Epithelial cell of proximal tubule (primary cell): ENCODE measurements around the gene TBC1D2B. TPM values are rescaled to one million over a fixed set of nuclear protein-coding genes. Genes with fewer than 3 reads are reported as not detected.

Experiments used
- DNase-seq: peaks from one replicate; pipeline ENCODE4 v3.0.0-alpha.2; 2011; ENCODE audit warnings: low read depth
- H3K4me3 ChIP-seq: 2 replicates; pipeline ENCODE4 v1.5.1; 2011; ENCODE audit warnings: low read depth, mild to moderate bottlenecking, low read length
- total RNA-seq: library from RNA; depleted of rRNA; stranded (reverse); fragments of >200 nt; gene quantifications from 2 replicates; pipeline ENCODE4 v1.2.3, GENCODE V29; 2015
- TF ChIP-seq, protein P1 (sequence below): conservative IDR thresholded peaks from 2 replicates; pipeline ENCODE4 v1.5.1; 2012; ENCODE audit warnings: low read depth, mild to moderate bottlenecking, low read length

TBC1D2B gene
- total RNA-seq, 1 donor from 2014 or later = 15.0 TPM

DNA sequence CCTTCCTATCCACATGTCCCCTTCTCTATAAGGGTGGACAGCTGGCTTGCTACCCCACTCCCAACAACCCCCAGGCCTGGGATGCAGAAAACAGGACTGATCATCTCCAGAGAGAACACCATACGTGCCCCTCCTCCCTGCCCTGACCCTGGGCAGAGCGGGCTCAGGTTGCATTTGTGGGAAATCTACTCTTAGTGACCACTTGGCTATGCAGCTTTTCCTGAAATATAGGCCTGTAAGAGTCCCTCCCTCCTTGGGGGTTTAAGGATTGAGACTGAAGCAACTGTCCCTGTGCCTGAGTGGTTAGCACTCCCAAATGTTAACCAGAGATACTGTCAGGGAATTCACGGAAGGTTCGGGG, 26.6 kb upstream of the TBC1D2B start:
- TF ChIP-seq, protein P1, sequence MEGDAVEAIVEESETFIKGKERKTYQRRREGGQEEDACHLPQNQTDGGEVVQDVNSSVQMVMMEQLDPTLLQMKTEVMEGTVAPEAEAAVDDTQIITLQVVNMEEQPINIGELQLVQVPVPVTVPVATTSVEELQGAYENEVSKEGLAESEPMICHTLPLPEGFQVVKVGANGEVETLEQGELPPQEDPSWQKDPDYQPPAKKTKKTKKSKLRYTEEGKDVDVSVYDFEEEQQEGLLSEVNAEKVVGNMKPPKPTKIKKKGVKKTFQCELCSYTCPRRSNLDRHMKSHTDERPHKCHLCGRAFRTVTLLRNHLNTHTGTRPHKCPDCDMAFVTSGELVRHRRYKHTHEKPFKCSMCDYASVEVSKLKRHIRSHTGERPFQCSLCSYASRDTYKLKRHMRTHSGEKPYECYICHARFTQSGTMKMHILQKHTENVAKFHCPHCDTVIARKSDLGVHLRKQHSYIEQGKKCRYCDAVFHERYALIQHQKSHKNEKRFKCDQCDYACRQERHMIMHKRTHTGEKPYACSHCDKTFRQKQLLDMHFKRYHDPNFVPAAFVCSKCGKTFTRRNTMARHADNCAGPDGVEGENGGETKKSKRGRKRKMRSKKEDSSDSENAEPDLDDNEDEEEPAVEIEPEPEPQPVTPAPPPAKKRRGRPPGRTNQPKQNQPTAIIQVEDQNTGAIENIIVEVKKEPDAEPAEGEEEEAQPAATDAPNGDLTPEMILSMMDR = no peak
- DNase-seq = no peak
- H3K4me3 ChIP-seq = no peak overlapping the region

DNA sequence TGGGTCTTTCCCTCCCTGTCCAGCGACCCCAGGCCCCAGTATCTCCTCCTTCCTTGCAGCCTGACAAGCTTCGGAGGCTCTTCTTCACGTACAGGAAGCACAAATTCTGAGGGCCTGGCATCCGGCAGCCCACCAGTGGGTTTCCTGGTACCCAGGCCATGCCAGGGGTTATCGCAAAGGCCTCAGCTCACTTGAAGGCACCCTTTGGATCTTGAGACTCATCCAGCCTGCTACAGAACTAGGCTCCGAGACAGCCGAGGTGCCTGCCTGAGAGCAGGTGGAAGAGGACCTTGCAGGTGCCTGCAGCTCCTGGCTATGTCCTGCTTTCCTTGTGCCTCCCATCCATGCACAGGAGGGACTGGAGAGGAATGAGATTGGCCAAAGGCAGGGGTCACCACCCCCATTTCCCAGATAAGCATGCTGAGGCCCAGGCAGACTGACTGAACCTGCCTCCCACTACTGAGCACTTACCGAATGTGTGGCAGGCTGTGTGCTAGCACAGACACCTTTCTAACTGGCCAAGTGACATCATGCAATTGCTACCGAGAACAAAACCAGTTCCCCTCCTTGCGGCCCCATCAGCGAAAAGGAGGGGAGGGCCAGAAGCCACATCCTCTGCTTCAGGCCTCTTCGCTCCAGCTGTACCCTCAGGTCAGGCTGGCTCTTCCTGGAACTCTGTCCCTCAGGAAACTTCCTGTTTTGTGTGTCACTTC, 26.1 kb upstream of the TBC1D2B start:
- H3K4me3 ChIP-seq = no peak overlapping the region
- no peak for DNase-seq
- TF ChIP-seq, protein P1 = no peak

DNA sequence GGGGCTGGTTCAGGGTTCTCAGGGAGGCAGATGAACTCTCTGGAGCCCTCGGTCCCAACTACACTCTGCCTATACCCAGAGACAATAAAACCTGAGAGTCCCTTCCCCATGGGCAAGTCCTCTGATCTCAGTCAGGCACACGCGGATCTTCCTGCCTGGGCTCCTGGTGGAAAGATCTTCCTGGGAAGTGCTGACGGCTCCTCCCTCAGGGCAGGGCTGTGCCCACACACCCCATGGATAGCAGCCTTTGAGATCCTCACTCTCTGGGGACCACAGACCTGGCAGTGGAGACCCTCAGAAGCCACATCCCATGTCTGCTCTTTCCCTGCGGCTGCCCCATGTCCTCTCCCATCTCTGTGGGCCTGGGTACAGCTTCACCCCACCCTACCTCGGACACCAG, 25.2 kb upstream of the TBC1D2B start:
- TF ChIP-seq, protein P1 = no peak
- no peak for DNase-seq
- H3K4me3 ChIP-seq = no peak overlapping the region

DNA sequence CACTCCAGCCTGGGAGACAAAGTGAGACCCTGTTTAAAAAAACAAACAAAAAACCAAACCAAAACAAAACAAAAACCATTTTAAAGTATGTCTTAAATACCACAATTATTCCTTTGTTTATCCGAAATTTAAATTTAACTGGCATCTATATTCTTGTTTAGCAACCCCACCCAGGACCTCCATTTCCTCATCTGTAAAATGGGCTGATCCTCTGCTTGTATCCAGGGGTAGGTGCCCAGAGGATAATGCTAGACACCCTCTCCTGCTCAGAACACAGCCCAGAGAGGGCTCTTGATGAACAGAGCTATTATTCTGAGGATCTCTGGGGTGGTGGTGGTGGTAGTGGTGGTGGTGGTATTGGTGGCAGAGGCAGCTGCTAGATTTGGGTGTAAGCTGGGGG, 24.7 kb upstream of the TBC1D2B start:
- DNase-seq = no peak
- TF ChIP-seq, protein P1 = no peak
- no peak overlapping the region for H3K4me3 ChIP-seq

DNA sequence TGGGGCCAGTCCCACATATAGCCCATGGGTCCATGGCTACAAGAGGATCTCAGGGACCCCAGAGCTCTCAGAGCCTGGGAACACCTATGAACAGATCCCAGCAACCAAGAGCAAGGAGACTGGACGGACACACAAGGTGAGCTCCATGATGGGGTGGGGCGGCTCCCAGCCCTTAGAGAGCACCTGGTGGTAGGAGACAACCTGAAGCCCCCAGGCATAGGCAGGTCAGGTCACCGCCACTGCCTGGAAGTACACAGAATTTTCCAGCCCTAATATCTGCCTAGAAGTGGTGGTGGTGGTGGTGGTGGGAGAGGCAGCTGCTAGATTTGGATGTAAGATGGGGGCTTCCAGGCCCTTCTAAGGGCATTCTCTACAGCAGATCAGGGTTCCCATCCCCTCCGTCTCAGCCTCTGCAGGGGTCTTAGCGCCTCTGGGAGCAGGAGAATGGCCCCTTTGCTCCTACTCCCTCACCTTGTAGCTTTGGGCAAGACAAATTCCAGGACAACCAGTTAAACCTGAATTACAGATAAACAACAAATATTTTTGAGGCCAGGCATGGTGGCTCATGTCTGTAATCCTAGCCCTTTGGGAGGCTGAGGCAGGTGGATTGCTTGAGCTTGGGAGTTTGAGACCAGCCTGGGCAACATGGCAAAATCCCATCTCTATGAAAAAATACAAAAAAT, 24.1 kb upstream of the TBC1D2B start:
- no peak for DNase-seq
- TF ChIP-seq, protein P1 = no peak

DNA sequence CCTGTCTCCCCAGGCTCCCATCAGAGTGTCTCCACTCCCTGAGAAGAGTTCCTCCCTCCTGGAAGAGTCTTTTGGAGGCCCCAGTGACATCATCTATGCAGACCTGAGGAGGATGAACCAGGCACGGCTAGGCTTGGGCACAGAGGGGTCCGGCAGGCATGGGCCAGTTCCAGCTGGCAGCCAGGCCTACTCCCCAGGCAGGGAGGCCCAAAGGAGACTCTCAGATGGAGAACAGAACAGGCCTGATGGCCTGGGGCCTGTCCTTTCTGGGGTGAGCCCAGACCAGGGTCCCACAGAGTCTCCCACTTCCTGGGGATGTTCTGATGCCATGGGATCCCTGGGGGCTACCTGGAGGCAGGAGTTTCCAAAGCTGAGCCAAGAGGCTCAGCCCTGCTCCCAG, 23.4 kb upstream of the TBC1D2B start:
- TF ChIP-seq, protein P1 = no peak
- no peak overlapping the region for H3K4me3 ChIP-seq
- DNase-seq = no peak

More for the DNA sequence above, 24.1 kb upstream of the TBC1D2B start:
- H3K4me3 ChIP-seq = no peak overlapping the region
